GM21786 (cell line): ENCODE results near the gene MAP2K6.
A peak's percentile ranks its signal among the peaks of the same experiment; 100 is the strongest.
"Not testable (repeated sequence)": the region's sequence is repeated elsewhere in the genome, so short reads cannot be mapped to it uniquely, and the experiment has no call there.

Experiments
- ATAC-seq: cut with Tn5 transposase; IDR thresholded peaks from one replicate; pipeline ENCODE4 v1.9.1; 2021; ENCODE audit not compliant: unreplicated experiment

Gene MAP2K6

DNA sequence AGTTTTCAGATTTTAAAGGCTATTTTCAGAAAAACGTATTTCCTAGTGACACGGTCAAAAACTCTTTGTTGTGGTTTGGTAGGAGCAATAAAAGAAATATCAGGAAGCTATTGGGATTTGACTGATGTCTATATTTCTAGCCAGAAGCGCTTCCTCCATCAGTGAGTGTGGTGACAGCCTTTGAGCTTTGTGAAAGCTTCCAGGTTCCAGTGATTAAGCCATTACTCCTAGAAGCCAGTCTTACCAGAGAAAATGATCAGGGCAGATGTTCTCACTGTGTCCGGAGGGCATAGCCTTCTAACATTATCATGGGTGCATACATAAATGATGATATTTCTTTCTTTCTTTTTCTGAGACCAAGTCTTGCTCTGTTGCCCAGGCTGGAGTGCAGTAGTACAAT lies 39.6 kb downstream of the MAP2K6 start:
- no peak for ATAC-seq

- no peak for ATAC-seq
These were observed 40.5 kb downstream of the MAP2K6 start for GRCh38 chr17:69455040-69455439.

GRCh38 chr17:69457603-69458002 lies 43.1 kb downstream of the MAP2K6 start:
- peak; percentile 50 for ATAC-seq

GRCh38 chr17:69460963-69461922 lies 46.7 kb downstream of the MAP2K6 start:
- no peak for ATAC-seq

DNA sequence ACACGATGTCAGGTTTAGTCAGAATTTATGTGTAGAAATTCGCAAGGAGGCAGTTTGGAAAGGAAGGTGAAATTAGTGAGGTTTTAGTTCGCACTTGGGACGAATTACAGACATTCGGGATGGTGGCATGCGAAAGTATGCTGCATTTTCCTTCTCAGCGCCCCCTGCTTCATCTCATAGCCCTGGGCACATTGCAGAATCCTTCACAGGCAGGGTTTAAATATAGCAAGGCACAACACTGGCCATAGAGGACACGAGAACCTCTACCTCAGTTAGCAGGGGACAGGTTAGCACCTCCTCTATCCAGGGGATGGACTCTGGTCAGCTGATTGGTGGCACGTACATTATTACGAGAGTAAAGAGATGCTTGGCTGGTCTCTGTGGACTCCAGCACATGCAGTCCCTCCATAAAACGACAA lies 47.5 kb downstream of the MAP2K6 start:
- ATAC-seq, result no peak

GRCh38 chr17:69462882-69463281 lies 48.4 kb downstream of the MAP2K6 start:
- no peak for ATAC-seq

DNA sequence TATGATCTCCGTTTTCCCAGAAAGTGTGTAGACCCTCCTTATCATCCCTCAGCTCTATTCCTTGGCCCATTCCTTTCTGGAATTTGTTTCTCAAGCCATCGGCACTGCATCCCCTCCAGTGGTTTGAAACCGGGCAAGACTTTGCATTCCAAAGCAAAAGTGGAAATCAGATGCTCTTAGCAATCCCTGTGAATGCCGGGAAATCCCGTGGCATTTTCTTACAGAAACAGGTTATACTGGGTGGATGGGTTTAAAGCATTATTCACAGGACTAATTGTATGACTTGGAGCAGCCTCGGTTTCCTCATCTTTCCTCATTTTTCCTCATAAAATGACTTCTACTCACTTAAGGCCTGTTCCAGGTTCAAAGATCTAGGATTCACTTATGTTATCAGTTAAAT lies 52.0 kb downstream of the MAP2K6 start:
- no peak for ATAC-seq

- ATAC-seq, result no peak
These were observed 52.6 kb downstream of the MAP2K6 start for GRCh38 chr17:69466905-69467667.

DNA sequence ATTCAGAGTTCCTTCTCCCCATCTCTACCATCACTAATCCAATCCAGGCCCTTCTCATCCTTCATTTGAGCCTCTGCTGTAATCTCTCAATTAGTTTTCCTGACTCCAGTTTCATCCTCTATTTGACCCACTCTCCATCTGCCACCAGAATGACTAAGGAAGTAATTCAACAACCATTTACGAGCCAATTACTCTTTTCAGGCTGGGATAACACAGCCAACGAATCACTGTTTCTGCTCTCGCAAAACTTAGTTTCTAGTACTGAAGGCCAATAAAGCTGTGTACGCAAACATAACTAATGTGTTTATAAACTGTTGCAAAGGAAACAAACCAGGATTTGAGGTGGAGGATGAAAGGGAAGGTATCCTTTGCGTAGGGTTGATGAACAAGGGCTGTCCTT lies 53.7 kb downstream of the MAP2K6 start:
- no peak for ATAC-seq

- no peak for ATAC-seq
These were observed 56.2 kb downstream of the MAP2K6 start for GRCh38 chr17:69470702-69471101.

DNA sequence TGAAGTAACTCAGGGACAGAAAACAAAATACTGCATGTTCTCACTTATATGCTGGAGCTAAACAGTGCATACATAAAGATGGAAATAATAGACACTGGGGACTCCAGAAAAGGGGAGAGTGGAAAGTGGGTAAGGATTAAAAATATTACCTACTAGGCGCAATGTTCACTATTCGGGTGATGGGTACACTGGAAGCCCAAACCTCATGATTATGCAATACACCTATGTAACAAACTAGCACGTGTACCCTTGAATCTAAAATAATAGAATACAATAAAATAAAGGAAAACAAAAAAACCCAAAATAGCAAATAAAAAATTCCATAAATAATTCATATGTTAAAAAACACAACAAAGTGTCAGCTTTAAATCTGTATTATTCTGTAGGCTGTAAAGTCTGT lies 56.9 kb downstream of the MAP2K6 start:
- ATAC-seq, result no peak

DNA sequence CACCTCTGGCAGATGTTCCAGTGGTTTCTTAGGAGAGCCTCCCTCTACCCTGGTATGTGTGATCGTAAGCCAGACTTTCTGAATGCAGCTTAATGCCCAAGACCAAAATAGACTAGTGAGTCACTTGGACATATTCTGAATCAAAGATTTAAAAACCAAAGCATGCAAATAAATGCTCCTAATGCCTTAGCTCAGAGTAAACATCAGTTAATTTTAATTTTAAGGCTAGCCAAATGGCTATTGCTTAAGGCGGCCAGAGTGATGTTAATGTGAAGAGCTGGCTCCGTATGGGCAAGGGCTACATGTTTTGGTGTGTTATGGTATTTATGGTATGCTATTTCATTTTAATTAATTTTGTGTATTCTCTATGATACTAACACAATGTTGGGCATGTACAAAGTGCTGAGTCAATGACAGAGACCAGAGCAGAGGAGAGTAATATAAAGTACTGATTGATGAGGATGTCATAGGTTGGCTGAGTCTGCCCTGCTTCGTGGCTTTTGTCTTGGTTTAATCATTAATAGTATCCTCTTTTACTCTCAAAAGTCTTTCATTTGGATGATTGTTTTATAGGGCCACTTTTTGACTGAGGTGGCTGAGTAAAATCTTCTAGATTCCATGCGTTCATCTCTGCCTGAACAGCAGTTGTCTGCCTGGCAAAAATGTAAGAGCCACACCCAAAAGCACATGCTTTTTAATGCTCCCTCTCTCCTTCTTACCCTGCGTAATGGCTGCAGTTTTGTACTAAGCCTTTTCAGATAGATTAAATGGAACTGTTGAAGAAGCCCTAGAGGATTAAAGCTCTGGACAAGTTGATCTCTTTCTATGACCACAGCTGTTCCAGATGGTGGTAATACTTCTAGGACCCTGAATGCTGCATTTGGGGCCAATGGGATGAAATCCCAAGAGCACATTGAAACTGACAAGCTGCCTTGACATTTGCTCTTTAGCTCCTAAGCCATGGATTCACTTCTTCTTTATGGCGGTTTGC lies 59.6 kb downstream of the MAP2K6 start:
- ATAC-seq, result no peak

DNA sequence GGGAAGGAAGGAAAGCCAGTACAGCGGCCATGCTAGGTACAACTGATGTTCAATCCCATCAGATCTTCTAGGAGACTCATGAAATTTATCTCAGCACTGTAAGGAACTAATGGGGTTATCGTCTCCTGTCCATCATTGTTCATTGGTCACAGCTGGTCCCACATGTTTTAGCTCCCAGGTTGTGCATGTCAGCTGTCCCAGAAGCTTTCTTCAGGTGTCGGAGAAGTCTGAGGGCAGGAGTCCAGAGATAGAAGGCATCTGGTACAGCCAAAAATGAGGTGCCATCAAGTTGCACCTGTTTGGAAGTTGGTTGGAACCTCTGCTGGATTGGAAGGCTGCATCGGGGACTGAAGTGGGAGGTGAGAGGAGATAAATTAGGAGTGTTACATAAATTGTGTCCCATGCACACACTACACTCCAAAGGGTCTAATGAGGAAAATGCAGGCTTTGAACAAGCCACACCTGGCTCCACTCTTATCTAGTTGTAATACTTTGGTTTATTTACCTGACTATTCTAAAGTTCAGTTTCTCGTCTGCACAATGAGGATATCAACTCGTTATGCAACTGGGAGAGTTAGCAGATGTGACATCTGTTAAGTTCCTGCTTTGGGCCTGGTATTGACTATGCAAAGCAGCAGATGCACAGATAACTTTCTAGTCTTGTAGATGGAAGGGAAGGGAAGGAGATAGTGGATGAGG lies 62.9 kb downstream of the MAP2K6 start:
- ATAC-seq, result no peak

DNA sequence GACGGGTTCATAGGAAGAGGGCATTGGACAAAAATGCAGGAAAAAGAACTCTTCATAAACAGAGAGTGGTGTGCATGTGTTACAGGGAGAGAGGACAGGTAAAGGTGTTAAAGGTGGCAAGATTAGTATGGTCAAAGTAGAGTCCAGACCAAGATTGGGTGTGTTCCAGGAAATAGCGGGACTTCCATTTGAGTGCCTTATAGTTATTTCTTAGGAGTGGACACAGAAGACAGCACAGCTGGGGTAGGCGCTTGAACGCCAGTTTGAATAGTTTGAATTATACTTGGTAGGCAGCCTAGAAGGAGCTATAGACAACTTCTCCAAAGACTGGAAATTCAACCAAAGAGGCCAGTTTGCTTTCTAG lies 63.4 kb downstream of the MAP2K6 start:
- no peak for ATAC-seq

- no peak for ATAC-seq
These were observed 64.4 kb downstream of the MAP2K6 start for GRCh38 chr17:69478916-69479315.

DNA sequence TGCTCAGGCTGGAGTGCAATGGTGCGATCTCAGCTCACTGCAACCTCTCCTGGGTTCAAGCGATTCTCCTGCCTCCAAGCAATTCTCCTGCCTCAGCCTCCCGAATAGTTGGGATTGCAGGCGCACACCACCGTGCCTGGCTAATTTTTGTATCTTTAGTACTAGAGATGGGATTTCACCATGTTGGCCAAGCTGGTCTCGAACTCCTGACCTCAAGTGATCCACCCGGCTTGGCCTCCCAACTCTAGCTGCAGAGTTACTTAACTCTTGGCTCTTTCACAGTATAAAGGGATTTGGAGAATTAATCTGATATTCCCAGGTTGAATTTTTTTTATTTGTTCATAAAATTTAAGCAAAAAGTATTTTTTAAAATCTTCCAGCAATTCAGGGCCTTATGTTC lies 65.3 kb downstream of the MAP2K6 start:
- not testable (repeated sequence) for ATAC-seq

GRCh38 chr17:69480245-69480644 lies 65.7 kb downstream of the MAP2K6 start:
- no peak for ATAC-seq

GRCh38 chr17:69485251-69485661 lies 70.8 kb downstream of the MAP2K6 start:
- ATAC-seq, result no peak

- no peak for ATAC-seq
These were observed 71.6 kb downstream of the MAP2K6 start for GRCh38 chr17:69485901-69486643.
